Neural progenitor cell (in vitro differentiated cells): ENCODE results near the gene NBAS.

ENCODE experiments used
- EZH2 ChIP-seq: fragments of 200-600 bp; sonication (generic); IDR thresholded peaks from 2 replicates; pipeline ENCODE4 v1.6.1; 2017; ENCODE audit warnings: antibody characterized with exemption, mild to moderate bottlenecking, moderate library complexity
- EZH2phosphoT487 ChIP-seq: fragments of 200-600 bp; sonication (generic); IDR thresholded peaks from 2 replicates; pipeline ENCODE4 v1.6.1; 2017; ENCODE audit warnings: antibody characterized with exemption
- TF ChIP-seq, protein P1 (sequence below): fragments of 200-600 bp; sonication (generic); IDR thresholded peaks from 2 replicates; pipeline ENCODE4 v1.5.1; 2017; ENCODE audit warnings: antibody characterized with exemption, mild to moderate bottlenecking

DNA sequence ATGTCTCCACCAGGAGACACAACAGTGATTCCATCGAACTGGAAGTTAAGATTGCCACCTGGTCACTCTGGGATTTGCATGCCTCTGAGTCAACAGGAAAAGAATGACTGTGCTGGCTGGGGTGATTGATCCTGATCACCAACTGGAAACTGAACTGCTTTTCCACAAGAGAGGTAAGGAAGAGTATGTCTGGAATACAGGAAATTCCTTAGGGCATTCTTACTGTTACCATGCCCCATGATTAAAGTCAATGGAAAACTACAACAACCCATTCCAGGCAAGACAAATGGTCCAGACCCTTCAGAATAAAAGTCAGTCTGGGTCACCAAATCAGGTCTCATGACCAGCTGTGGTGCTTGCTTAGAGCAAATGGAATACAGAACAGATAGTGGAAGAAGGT lies 18.5 kb upstream of the NBAS start:
- TF ChIP-seq, protein P1, sequence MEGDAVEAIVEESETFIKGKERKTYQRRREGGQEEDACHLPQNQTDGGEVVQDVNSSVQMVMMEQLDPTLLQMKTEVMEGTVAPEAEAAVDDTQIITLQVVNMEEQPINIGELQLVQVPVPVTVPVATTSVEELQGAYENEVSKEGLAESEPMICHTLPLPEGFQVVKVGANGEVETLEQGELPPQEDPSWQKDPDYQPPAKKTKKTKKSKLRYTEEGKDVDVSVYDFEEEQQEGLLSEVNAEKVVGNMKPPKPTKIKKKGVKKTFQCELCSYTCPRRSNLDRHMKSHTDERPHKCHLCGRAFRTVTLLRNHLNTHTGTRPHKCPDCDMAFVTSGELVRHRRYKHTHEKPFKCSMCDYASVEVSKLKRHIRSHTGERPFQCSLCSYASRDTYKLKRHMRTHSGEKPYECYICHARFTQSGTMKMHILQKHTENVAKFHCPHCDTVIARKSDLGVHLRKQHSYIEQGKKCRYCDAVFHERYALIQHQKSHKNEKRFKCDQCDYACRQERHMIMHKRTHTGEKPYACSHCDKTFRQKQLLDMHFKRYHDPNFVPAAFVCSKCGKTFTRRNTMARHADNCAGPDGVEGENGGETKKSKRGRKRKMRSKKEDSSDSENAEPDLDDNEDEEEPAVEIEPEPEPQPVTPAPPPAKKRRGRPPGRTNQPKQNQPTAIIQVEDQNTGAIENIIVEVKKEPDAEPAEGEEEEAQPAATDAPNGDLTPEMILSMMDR = no peak
- TF ChIP-seq EZH2 (no peak), EZH2phosphoT487 (no peak)
